Right ventricle myocardium superior (tissue), 1 donor: ENCODE results near the gene GDPD3. TPM values are rescaled to one million over a fixed set of nuclear protein-coding genes. Genes with fewer than 3 reads are reported as not detected.

Experiments
- ATAC-seq: fragments of 200-7000 bp; cut with Tn5 transposase; one replicate; pipeline ENCODE4 v1.9.1; 2020; ENCODE audit warnings: mild to moderate bottlenecking; ENCODE audit not compliant: poor library complexity
- DNase-seq: peaks from one replicate; pipeline ENCODE4 v3.0.0-alpha.2; 2020
- intact Hi-C: fragments of 100-400 bp; cut with DNase I; formaldehyde crosslinking; loops from one replicate; pipeline ENCODE4 v1.11.2; 2022
- total RNA-seq: library from RNA; stranded (reverse); fragmentation: NEBNext Ultra II Directional; extraction: Animal tissue kit (Norgen Biotek cat#: 25700); gene quantifications from one replicate; pipeline ENCODE4 v1.2.1, GENCODE V29; 2021
- donor health status: DM: no; HTN: yes; CAD: no; lungs with severe emphysema.

Gene GDPD3
- total RNA-seq, 1 donor from 2014 or later: 2.6 TPM

DNA sequence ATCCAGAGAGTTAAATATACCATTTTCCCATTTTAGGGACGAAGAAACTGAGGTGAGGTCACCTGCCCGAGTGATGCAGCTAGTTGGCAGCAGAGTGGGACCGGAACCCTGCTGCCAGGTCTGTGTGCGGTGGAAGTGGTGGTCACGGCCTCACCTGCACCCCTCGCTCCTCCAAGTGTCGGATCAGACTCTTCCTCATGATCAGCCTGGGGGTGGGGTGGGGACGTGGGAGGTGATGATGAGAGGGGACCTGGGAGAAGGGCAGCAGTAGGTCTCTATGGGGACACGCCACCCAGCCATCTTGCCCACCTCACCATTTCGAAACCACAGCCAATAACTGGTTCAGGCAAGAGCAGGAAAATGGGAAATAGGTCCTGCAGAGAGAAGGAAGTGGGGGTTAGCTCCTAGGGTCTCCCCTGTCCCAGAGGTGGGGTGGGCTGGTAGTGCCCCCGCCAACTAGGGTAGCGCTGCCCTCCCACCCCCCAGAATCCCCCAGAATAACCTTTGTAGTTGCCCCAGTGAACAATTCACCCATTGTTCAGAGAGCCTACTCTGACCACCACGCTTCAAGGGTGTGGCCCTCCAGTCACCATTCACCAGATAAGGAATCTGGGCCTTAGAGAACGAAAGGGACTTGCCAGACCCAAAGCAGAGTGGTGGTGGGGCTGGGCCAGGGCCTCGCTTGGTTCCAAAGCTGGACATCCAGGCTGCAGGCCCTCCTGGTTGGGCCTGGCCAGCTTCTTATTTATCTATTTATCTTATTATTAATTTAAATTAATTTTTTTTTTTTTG lies 5.1 kb downstream of the GDPD3 start:
- ATAC-seq (no peak), DNase-seq (no peak)
- intact Hi-C loops: no loop called here

DNA sequence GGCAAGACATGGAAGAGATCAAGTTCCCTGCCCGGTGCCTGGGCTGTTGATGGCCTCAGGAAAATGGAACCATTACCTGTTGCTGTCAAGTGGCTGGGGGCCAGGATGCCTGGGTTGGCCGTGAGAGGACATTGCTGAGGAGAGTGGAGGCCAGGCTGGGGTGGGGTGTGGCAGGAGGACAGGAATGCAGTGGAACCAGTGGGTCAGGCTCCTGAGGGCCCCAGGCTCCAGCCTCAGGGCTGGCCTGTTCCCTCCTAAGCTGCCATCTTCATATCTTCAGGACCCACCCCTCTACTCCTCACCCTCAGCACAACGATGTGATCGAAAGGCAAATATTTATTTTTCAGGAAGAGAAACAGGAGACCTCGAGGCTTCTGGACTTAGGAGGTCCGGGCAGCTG lies 8.8 kb downstream of the GDPD3 start:
- ATAC-seq: no peak
- DNase-seq: peak; percentile 12
- intact Hi-C loops: no loop called here

- intact Hi-C loops: no loop called here
- DNase-seq (peak; percentile 9), ATAC-seq (no peak)
Observed at GRCh38 chr16:30104090-30104489, 9.2 kb downstream of the GDPD3 start.

- ATAC-seq: no peak
- DNase-seq: peak; percentile 24
- intact Hi-C loops: loop anchor here (10.0 kb wide), 1 partner anchor 318 kb away; no protein-coding TSS in a partner anchor
Observed at GRCh38 chr16:30096862-30097563, 16.3 kb downstream of the GDPD3 start.

DNA sequence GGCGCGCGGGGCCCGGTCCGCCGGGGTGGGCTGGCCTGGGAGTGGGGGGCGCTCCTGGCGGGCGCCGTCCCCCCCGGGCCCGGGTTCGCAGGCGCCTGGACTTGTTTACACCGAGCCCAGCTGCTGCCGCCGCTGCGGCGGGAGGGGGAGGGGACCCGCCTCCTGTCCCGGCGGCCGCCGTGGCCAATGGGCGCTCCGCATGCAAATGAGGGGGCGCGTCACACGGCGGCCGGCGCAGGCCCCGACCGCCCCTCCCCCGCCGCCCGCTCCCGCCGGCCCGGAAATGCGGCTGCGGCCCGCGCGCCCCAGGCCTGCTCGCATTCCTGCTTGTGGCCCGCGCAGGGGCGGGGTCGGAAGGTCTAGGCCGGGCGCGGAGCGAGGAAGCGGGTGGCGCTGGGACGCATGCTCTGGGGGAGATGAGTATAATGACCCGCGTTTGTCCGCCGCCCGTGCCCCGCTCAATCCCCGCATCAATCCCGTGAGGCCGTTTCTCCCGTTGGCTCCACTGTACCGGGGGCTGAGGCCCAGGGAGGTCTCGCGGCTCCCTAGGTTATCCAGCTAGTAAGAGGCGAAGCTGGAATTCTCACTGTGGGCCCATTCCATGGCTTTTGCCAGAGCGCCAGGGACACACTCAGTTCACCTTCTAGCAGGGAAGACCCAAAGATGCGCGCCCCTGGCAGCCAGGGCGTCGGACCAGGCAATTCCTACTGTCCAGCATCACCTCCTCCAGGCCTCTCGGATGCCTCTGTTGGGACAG lies 17.1 kb downstream of the GDPD3 start, which contains the start of gene YPEL3:
Gene YPEL3, minus strand, starts transcription at position 109 of the 757 bp plus-strand sequence. CDS start 731 bp downstream, outside the sequence.
- DNase-seq (peak; percentile 96), ATAC-seq (peak; percentile 80)
- intact Hi-C loops: loop anchor here (10.0 kb wide), 1 partner anchor 319 kb away; no protein-coding TSS in a partner anchor

GRCh38 chr16:30095166-30096078 lies 17.9 kb downstream of the GDPD3 start:
- DNase-seq (no peak), ATAC-seq (no peak)
- intact Hi-C loops: loop anchor here (10.0 kb wide), 1 partner anchor 319 kb away; no protein-coding TSS in a partner anchor

- intact Hi-C loops: loop anchor here (10.0 kb wide), 1 partner anchor 320 kb away; no protein-coding TSS in a partner anchor
- DNase-seq (no peak), ATAC-seq (no peak)
Observed at GRCh38 chr16:30094541-30095165, 18.7 kb downstream of the GDPD3 start.

- DNase-seq: peak; percentile 88
- intact Hi-C loops: loop anchor here (10.0 kb wide), 1 partner anchor 322 kb away; no protein-coding TSS in a partner anchor
- peak; percentile 52 for ATAC-seq
Observed at GRCh38 chr16:30092373-30093010, 20.8 kb downstream of the GDPD3 start.

DNA sequence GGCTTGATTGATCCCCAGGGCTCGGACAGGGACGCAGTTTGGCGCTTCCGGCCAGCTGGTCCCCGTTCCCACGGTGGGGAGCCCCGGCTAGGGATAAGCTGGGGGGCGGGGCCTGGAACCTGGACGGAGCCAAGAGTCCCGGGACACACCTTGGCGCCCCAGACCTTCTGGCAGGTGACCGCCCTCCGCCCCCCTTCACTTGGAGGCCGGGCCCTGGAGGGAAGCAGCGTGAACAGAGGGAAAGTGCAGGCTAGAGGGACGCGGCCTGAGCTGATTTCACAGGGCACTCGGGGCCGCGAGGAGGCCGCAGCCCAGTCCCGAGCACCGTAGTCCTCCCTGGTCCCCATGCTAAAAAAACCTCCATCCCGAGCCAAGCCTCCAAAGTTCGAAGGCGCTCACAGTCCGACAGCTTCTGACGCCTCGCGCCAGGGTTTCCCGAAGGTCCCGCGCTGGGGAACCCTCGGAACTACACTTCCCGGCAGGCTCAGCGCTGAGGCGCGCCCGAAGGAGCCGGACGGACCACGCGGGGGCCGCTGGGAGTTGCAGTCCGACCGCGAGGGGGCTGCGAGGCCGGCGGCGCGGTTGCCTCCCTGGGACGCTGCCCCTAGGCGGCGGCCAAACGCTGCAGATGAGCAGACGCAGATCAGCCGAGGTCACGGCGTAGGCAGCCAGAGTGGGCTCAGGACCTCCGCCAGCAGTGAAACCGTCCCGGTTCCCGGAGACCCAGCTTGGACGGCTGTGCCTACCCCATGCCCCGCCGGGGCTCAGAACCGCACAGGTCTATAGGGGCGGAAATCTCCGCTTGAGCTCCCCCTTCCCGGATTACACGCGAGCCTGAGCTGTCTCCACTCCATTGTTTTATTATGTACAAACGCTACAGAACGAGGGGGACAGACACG lies 21.6 kb downstream of the GDPD3 start, which contains the start of gene TBX6:
Gene TBX6, minus strand, starts transcription at position 451 of the 899 bp plus-strand sequence. CDS start 731 bp downstream, outside the sequence.
- intact Hi-C loops: loop anchor here (10.0 kb wide), 1 partner anchor 323 kb away; no protein-coding TSS in a partner anchor
- ATAC-seq (peak; percentile 94), DNase-seq (peak; percentile 97)

GRCh38 chr16:30090610-30091331 lies 22.6 kb downstream of the GDPD3 start:
- intact Hi-C loops: loop anchor here (10.0 kb wide), 1 partner anchor 324 kb away; no protein-coding TSS in a partner anchor
- ATAC-seq (no peak), DNase-seq (no peak)

DNA sequence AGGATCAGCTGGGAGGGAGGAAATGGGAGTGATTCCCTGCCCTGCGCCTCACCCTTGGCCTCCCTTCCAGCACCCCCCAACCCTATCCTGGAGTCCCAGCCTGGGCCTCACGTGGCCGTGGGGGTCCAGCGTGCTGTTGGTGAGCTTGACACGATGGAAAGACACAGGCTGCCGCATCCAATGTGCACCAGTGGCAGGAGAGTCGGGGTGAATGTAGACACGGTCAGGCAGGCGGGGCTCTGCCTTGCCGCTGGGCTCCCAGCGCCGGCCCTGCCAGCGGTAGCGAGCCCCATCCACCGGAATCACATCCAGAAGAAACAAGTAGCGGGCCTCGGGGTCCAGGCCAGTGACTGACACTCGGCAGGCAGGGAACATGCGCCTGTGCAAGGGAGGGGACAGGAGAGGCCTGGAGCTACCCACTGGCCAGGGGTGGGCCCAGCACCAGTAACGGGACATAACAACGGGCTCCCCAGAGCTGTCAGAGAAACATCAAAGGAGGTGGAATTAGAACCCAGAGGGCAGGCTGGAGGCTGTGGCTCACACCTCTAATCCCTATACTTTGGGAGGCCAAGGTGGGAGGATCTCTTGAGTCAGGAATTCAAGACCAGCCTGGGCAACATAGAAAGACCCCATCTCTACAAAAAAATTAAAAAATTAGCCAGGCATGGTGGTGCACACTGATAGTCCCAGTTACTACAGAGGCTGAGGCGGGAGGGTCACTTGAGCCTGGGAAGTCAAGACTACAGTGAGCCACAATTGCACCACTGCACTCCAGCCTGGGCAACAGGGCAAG lies 24.3 kb downstream of the GDPD3 start:
- DNase-seq: no peak
- ATAC-seq: no peak
- intact Hi-C loops: no loop called here

DNA sequence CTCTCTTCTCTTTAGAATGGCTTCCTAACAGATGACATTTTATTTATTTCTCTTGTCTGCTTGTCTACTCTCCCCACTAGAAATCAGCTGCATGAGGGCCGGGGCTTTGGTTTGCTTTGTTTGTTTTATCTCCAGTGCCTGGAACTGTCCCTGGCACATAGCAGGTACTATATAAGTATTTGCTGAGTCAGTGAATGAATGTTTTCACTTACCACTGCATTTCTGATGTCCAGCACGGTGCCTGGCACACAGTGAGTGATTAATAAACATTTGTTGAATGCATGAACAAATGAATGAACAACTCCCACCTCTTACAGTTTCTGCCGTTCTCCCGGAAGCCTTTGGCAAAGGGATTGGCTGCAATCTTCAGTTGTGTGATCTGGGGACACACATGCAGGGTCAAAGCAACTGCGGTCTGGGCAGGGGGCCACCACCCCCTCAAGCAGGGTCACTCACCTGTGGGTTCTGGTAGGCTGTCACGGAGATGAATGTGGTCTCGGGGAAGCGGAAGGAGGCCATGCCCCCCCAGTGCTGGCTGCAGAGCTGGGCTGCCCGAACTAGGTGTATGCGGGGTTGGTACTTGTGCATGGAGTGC lies 25.0 kb downstream of the GDPD3 start:
- no peak for DNase-seq
- no peak for ATAC-seq
- intact Hi-C loops: no loop called here

- DNase-seq: no peak
- intact Hi-C loops: no loop called here
- no peak for ATAC-seq
Observed at GRCh38 chr16:30087181-30087898, 26.0 kb downstream of the GDPD3 start.
